OCI-LY3 (cell line): ENCODE results near the gene SHMT1.
"Not testable (repeated sequence)": the region's sequence is repeated elsewhere in the genome, so short reads cannot be mapped to it uniquely, and the experiment has no call there.

Experiments used
- CTCF ChIP-seq: fragments of 200-600, 300-600 bp; sonication (generic); IDR thresholded peaks from 2 replicates; pipeline ENCODE4 v1.5.1; 2014; ENCODE audit warnings: antibody characterized with exemption, low read length, low read depth
- EZH2phosphoT487 ChIP-seq: fragments of 200-600 bp; shearing (Covaris generic); IDR thresholded peaks from 2 replicates; pipeline ENCODE4 v1.6.1; 2018; ENCODE audit warnings: antibody characterized with exemption, mixed run types, low read depth

GRCh38 chr17:18403166-18403565, 39.8 kb upstream of the SHMT1 start:
- TF ChIP-seq CTCF, EZH2phosphoT487: not testable (repeated sequence)
